SW480 (cell line): ENCODE measurements around the gene SPDYE2.
"Not testable (repeated sequence)": the region's sequence is repeated elsewhere in the genome, so short reads cannot be mapped to it uniquely, and the experiment has no call there.

Experiments
- DNase-seq: peaks from one replicate; pipeline ENCODE4 v3.0.0-alpha.2; 2016; ENCODE audit warnings: low spot score

Gene SPDYE2, protein sequence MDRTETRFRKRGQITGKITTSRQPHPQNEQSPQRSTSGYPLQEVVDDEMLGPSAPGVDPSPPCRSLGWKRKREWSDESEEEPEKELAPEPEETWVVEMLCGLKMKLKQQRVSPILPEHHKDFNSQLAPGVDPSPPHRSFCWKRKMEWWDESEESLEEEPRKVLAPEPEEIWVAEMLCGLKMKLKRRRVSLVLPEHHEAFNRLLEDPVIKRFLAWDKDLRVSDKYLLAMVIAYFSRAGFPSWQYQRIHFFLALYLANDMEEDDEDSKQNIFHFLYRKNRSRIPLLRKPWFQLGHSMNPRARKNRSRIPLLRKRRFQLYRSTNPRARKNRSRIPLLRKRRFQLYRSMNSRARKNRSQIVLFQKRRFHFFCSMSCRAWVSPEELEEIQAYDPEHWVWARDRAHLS

DNA sequence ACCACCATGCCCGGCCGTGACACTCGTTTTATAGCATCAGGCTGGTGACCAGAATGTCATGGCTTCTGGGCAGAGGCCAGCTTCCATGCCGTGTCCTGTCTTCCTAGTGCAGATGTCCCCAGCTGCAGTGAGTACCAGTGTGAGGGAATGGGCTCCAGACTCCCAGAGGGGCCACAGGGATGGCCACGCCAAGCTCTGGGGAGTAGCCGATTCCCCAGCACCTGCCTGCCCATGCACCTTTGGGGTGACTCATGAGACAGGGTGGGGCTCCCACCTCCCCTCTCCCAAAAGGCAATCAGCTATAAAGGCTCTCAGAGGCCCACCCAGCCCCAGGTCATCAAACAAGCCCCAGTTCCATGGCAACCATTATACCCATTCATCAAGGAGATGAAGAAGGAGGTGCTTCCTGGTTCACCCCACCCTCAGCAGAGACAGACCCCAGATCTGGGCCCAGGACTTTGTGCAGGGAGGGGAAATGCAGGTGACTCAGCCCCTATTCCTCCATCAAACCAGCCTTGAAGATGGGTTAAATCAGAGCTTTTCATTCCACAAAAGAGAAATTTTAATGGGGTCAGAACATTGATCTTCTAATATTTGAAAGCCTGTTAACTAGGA, at the start of gene SPDYE2:
SPDYE2 (plus strand) TSS at position 419 of the 615 bp plus-strand sequence. CDS start 2,030 bp downstream, outside the sequence.
- DNase-seq = not testable (repeated sequence)

DNA sequence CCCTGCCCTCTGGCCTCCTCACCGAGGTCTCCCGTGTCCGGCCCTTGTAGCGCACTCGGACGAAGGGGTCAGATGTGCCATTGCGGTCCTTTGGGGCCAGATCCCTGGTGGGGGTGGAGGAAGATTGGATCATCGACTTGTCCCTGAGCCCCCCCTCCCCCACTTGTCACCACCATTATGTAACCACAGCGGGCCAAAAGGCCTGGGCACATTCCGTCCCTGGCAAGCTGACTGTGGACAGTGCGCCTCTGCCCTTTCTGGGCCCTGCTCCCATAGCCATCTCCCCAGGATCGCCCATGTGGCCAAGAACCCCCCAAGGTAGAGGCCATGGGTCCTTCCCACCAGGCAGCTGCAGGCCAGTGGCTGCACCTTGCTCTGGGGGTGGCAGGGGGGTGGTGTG, 47.9 kb upstream of the SPDYE2 start:
- DNase-seq = not testable (repeated sequence)

DNA sequence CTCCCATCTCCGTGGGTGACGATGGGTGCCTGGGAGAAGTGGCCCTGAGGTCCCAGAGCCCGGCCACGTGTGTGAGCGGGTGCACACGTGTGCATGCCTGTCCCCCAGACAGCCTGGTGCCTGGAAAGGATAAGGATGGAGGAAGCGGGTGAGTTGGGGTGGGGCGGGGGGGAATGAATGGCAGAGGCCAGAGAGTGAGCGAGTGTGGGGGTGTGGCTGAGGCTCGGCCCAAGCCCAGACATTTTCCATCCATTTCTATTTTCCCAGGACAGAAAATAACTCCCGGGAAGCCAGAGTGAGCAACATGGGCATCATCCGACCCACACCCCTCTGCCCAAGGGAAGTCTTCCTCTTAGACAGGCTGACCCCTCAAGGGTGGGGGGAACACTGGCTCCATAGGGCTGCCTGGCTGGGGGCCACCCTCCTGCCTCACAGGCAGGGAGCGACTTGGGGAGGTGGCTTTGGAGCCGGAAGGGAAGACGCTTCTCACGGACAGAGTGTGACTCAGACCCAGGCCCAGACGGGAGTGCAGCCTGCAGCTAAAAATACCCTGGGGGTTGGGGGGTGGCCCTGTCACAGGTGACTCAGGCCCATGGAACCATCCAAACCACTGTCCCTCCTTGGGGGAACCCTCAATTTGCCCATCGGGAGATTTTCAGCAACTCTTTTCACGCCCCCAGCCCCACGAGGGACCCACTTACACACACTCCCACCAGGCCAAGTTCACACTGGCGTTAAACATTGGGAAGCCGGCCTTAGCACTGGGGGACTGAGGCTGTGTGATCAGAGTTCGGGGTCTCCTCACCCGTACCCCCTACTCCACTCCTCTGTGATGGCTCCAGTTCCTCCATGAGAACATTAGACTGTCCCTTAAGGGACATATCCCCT, 45.5 kb upstream of the SPDYE2 start:
- not testable (repeated sequence) for DNase-seq

DNA sequence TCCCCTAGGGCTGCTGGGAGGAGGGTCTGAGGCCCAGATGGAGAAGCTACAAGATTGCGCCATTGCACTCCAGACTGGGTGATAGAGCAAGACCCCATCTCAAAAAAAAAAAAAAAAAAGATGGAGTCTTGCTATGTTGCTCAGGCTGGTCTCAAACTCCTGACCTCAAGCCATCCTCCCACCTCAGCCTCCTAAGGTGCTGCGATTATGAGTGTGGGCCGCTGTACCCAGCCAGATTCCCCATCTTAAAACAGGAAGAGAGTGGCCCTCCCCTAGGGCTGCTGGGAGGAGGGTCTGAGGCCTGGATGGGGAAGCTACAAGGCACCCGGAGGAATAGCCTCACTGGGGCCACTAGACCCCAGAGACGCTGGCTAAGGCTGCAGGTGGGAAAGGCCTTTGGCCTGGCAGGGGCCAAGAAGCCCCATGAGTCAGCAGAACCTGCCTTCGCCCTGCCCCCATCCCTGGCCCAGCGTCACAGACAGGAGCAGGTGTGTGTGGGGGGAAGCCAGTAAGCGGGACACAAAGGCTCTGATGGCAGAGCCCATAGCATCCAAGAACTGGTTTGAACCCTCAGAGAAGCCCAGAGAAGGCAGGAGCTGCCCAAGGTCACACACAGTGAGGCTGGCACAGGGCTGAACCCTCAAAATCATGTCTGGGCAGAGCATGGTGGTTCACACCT, 43.5 kb upstream of the SPDYE2 start:
- not testable (repeated sequence) for DNase-seq

DNA sequence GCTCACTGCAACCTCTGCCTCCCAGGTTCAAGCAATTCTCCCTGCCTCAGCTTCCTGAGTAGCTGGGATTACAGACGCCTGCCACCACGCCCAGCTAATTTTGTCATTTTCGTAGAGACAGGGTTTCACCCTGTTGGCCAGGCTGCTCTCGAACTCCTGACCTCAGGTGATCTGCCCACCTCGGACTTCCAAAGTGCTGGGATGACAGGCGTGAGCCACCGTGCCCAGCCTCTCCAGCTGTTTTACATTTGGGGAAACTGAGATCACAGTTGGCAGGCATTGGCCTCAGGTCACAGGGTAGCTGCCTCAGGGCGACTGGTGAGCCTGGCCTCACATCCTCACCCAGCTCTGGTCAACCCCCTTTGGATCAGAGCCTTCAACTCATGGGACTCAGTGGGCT, 40.5 kb upstream of the SPDYE2 start:
- not testable (repeated sequence) for DNase-seq

DNA sequence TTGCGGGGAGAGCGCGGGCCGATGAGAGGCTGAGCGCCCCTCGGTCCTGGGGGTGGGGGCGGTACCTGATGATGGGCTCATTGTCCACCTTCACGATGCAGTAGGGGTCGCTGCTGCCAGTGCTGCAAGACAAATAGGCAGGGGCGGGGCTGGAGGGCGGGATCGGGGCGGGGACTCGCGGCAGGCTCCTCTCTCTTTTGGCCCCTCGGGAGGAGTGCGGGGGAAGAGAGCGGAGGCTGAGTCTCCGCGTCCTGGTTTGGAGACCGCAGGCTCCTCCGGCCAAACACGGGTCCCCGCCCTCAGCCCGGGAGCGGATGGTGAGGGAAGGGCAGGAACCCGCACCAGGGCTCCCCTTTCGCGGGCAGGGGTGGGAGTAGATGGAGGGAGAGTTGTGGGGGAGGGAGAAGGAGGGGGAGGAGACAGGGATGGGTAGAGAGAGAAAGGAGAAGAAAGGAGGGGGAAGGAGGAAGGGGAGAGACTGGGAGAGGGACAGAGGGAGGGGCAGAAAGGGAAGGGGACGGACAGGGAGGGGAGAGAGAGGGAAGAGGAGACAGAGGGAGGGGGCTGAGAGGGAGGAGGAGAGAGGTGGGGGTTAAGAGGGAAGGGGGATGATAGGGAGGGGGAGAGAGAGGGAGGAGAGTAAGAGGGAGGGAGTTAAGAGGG, 39.0 kb upstream of the SPDYE2 start:
- DNase-seq = not testable (repeated sequence)

DNA sequence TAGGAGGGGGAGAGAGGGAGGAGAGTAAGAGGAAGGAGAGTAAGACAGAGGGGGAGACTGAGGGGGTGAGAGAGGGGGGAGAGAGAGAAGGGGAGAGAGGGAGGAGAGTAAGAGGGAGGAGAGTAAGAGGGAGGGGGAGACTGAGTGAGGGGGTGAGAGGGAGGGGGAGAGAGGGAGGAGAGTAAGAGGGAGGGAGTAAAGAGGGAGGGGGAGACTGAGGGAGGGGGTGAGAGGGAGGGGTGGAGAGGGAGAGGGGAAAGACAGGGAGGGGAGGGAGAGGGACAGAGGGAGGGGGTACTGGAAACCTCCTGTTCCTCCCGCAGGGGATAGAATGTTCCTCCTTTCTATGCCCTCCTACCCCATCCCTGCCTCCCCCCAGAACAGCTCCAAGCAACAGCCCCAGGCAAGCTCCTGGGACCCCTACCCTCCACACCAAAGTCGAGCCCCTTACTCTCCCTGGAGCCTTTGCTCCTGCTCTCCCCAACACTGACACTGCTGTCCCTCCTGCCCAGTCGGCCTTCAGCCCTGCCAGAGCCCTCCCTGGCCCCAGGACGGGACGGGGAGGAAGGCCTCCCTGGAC, 38.3 kb upstream of the SPDYE2 start:
- DNase-seq = peak; percentile 34

DNA sequence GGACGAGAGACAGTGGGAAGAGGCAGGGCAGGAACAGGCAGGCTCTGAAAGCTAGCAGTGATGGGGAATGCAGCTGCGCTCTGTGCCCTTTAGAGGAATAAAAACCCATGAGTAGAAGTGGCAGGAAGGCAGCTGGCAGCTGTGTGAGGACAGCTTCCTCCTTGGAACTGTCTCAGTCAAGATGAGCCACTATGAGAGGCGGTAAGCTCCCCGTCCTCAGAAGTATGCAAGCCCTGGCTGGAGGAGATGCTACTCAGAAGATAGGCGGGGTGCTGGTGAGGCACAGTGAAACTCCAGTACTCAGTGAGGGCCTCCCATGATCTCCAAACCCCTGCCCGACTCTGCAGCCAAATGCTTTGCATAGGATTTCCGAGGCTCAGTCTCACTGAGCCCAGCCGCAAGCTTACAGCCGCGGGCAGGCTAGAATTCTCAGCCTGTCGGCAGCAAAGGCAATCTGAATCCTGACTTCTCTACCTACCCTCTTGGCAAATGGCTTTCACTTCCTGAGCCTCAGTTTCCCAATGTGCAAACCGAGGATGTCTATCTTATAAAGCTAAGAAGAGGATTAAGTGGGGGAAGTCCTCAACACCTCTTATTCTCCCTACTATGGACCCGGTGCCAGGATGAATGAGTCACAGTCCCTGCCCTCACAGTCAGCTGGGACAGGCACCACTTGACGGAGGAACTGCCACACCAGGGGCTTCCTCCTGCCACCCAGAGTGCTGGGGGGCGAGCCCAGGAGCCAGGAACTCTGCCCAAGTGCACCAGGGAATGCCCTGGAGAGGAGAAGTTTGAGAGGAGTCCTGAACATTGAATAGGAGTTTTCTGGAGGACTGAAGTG, 35.9 kb upstream of the SPDYE2 start:
- DNase-seq = not testable (repeated sequence)

DNA sequence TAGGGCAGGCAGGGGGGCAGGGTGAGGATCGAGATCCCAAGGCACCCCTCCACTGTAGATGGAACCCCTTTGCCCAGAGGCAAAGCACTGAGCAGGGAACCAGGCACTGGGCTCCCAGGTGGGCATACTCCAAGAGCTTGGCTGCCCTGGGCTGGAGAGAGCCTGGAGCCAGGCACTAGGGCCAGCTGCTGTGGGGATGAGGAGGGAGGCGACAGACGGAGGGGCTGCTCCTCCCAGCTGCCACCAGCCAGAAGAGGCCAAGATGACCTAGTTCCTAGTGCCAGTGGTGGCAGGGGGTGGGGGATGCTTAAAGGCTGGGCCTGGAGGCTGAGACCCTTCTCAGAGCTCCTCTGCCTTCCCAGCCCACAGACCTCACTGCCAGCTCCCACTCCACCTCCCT, 35.1 kb upstream of the SPDYE2 start:
- DNase-seq = not testable (repeated sequence)

DNA sequence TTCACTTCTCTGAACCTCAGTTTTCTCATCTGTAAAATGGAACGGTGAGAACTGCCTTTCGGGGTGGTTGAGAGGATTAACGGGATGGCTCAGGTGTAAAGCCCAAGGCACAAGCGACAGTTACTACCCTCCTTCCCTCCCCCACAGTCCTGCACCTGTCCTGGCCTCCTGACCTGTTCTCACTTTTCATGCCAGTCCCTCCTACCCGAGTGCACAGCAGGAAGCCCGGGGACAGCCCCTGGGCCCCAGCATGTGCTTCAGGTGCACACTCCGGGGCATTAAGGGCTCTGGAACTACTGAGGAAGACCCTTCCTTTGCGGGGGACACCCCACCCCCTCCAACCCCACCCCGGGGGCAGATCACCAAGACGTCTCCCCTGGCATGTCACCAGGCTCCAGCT, 34.1 kb upstream of the SPDYE2 start:
- DNase-seq = not testable (repeated sequence)

DNA sequence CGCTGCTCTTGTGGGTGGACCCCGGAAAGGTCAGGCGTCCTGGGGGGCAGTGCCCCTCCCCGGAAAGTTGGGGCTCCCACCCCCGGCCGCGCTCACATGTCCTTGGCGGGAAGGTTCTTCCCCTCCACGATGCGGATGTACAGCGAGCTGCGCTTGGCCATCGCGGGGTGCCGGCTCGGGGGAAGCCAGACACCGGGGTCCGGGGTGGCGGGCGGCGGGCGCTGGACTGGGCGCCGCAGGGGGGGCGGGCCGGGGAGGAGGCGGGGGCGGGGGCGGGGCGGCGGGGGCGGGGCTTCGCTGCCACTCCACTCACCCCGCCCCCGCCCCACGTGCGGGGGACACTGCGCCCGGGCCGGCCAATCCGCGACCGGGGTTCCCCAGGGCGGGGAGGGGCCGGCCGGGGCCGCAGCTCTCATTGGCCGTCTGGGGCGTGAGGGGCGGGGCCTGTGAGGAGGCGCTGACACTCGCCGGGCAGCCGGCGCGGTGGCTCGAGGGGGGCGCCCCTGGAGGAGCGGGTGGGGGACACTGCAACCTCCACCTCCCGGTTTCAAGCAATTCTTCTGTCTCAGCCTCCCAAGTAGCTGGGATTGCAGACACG, 33.4 kb upstream of the SPDYE2 start, which contains the start of gene RASA4B:
RASA4B (minus strand) TSS at position 228 of the 598 bp plus-strand sequence; CDS start at position 161, 67 bp downstream.
- not testable (repeated sequence) for DNase-seq

DNA sequence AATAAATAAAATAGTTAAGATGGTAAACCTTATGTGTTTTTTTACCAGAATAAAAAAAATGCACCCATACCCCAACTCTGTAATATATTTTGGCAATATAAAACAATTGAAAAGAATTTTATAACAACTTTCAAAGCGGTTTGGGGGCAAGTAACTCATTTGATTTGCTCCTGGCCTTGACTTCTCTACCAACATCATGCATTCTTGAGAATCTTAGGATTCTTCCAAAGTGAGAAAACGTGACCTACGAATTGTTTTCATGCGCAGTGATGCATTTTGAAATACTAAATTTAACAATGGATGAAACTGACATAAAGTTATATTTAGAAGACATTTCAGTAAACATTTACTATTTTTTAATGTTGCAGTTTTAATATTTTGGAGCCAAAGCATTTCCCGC, 30.2 kb upstream of the SPDYE2 start:
- DNase-seq = not testable (repeated sequence)

DNA sequence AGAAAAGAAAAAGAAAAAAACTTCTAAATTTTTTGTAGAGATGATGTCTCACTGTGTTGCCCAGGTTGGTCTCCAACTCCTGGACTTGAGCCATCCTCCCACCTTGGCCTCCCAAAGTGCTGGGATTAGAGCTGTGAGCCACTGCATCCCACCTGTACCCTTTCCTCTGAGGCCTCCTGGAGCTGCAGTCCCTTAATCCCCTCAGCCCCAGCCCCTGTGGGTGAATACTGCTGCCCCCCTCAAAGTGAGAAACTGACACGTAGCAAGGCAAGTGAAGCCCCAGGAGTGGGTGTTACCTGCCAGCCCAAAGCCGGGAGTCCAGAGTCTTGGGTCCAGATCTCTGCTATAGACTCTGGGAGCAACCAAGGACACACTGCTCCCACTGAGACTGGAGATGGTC, 26.2 kb upstream of the SPDYE2 start:
- DNase-seq = not testable (repeated sequence)

DNA sequence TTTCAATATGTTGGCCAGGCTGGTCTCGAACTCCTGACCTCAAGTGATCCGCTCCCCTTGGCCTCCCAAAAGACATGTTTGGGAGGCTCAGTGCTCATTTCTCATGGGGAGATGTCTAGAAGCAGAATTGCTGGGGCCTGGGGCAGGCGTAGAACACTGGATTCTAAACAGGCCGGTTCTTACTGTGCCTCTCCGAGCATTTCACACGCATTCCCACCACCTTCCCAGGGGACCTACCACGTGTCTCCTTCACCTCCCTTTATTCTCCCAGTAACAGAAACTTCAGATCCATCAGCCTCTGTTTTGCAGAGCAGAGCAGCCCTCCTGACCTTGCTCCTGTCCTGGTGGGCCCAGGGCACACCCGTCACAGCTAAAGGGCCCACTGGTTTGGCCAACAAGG, 23.8 kb upstream of the SPDYE2 start:
- not testable (repeated sequence) for DNase-seq

DNA sequence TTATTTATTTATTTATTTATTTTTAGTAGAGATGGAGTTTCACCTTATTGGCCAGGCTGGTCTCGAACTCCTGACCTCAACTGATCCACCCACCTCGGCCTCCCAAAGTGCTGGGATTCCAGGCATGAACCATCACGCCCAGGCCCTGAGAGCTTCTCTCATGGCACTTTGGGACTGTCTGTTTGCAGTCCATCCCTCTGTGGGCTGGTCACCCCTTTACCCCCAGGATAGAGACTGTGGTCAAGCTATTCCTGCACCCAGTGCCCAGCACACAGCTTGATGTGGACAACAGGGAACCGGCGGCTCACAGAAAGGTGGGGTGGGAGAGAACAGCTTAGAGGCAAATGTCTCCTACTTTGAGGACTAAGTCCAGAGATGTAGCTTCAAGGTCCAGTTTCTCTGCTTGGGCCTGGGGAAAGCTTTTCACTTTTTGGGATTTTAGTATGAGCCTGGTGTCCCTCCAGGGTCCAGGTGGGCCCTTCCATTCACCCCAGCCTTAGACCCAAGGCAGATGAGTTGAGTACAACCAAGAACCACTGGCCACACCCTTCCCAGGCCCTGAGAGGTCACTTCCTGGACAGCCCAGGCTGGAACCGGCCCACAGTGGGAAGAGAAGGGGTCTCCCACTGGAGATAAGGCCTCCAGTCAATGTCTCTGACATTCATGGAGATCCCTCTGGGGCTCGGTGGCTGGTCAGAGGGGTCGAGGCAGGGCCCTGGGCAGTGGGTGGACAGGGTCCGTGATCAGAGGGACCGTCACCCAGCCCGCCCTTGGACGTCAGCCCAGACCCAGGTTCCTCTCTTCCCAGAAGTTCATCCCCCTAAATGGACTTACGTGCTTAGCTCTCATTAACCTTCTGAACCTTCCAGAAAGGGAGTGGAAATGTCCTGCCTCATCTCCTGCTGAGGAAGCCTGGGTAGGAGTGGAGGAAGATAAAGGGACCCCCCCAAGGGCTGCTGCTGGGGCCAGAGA, 22.9 kb upstream of the SPDYE2 start:
- not testable (repeated sequence) for DNase-seq

DNA sequence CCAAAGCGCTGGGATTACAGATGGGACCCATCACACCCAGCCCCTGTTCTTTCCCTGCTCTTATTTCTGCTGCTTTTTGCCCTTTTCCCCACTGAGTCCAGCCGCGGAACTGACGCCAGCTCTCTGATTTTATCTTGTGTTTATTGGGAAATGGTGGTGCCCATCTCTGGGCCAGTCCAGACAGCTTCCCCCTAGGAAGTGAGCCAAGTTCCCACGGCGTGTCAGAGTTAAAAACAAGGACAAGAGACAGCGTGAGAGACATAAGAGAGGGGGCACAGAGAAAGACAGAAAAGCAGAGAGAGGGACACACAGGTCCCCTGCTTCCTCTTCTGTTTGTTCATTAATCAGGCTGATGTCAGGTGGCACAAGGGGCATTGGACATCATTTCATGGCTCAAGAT, 19.4 kb upstream of the SPDYE2 start:
- not testable (repeated sequence) for DNase-seq

DNA sequence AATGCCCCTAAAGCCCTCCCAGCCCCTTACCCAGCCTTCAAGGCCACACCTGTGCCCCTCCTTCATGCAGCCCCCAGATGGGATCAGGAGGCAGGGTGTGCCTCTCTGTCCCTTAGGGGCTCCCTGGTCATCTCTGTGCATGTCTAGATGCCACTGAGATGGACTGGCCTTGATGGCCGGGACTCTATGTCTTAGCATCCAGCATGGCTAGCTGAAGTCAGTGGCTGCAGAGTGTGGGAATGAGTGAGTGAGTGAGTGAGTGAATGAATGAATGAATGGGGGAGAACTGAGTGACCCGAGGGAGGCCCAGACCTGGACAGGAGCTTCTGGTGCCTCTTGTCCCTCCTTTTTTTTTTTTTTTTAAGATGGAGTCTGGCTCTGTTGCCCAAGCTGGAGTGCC, 18.9 kb upstream of the SPDYE2 start:
- not testable (repeated sequence) for DNase-seq

DNA sequence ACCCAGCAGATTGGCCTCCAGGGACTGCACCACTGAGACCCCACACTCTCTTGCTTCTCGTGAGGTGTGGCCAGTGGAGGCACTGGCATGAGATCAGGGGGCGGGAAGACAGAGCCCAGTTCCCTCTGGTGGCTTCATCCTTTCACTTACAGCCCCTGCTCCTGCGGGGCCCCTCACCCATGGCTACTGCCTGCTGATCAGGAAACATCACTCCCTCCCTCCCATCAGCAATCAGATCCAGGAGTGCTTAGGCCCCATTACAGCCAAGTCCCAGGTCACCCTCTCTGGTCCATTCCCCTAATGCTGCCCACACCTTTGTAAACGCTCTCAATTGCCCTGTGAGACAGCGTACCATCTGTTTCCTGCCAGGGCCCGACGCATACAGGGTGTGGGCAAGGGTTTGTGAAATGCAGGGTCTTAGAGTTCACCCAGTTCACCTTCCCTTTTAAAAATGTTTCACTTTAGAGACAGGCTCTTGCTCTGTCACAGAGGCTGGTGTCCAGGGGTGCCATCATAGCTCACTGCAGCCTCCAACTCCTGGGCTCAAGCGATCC, 15.9 kb upstream of the SPDYE2 start:
- not testable (repeated sequence) for DNase-seq
